Astrocyte (in vitro differentiated cells and primary cell): Measurements from ENCODE around the gene KRT17. TPM values are rescaled to one million over a fixed set of nuclear protein-coding genes. Genes with fewer than 3 reads are reported as not detected.

Experiments
- DNase-seq: peaks from one replicate; pipeline ENCODE4 v3.0.0-alpha.2; 2010; ENCODE audit warnings: low read depth
- FAIRE-seq: peaks from 2 replicates; lab custom pipeline; 2011; peaks lifted over from hg19 to GRCh38; lab: Jason Lieb, UNC
- H2AFZ ChIP-seq: 2 replicates; pipeline ENCODE4 v1.6.0; 2012; ENCODE audit warnings: low read depth, low read length, inconsistent platforms
- H3K27ac ChIP-seq: 2 replicates; pipeline ENCODE4 v1.5.1; 2011; ENCODE audit warnings: low read depth, low read length, inconsistent platforms
- H3K27me3 ChIP-seq: 2 replicates; pipeline ENCODE4 v1.6.0; 2011; ENCODE audit warnings: low read length, inconsistent platforms; ENCODE audit not compliant: insufficient read depth
- H3K36me3 ChIP-seq: 2 replicates; pipeline ENCODE4 v1.5.1; 2011; ENCODE audit warnings: low read length, inconsistent platforms; ENCODE audit not compliant: insufficient read depth
- H3K4me1 ChIP-seq: 2 replicates; pipeline ENCODE4 v1.5.1; 2011; ENCODE audit warnings: low read length, inconsistent platforms; ENCODE audit not compliant: insufficient read depth
- H3K4me2 ChIP-seq: 2 replicates; pipeline ENCODE4 v1.6.0; 2012; ENCODE audit warnings: low read length, inconsistent platforms
- H3K4me3 ChIP-seq: 2 replicates; pipeline ENCODE4 v1.5.1; 2011; ENCODE audit warnings: low read depth, mild to moderate bottlenecking, low read length, inconsistent platforms; ENCODE audit not compliant: insufficient read depth
- H3K79me2 ChIP-seq: 2 replicates; pipeline ENCODE4 v1.6.0; 2012; ENCODE audit warnings: mild to moderate bottlenecking, low read length, inconsistent platforms; ENCODE audit not compliant: insufficient read depth
- H3K9ac ChIP-seq: 2 replicates; pipeline ENCODE4 v1.6.0; 2012; ENCODE audit warnings: mild to moderate bottlenecking, low read length, inconsistent platforms
- H3K9me3 ChIP-seq: 2 replicates; pipeline ENCODE4 v1.5.1; 2012; ENCODE audit warnings: low read depth, mild to moderate bottlenecking, low read length, inconsistent platforms; ENCODE audit not compliant: insufficient read depth
- H4K20me1 ChIP-seq: 2 replicates; pipeline ENCODE4 v1.6.0; 2012; ENCODE audit warnings: low read length, inconsistent platforms; ENCODE audit not compliant: insufficient read depth
- H3K27ac Mint-ChIP-seq: one replicate; pipeline ENCODE4 v1.8.0; 2021; ENCODE audit warnings: mild to moderate bottlenecking, mixed read lengths; ENCODE audit not compliant: unreplicated experiment
- H3K27me3 Mint-ChIP-seq: one replicate; pipeline ENCODE4 v1.8.0; 2021; ENCODE audit warnings: low read depth, mixed read lengths; ENCODE audit not compliant: unreplicated experiment
- H3K36me3 Mint-ChIP-seq: one replicate; pipeline ENCODE4 v1.8.0; 2021; ENCODE audit warnings: low read depth, mixed read lengths; ENCODE audit not compliant: unreplicated experiment
- H3K4me1 Mint-ChIP-seq: one replicate; pipeline ENCODE4 v1.8.0; 2021; ENCODE audit warnings: low read depth, mixed read lengths; ENCODE audit not compliant: unreplicated experiment
- H3K4me3 Mint-ChIP-seq: one replicate; pipeline ENCODE4 v1.8.0; 2021; ENCODE audit warnings: mild to moderate bottlenecking, moderate library complexity, mixed read lengths; ENCODE audit not compliant: unreplicated experiment
- H3K9me3 Mint-ChIP-seq: one replicate; pipeline ENCODE4 v1.8.0; 2021; ENCODE audit warnings: mild to moderate bottlenecking, mixed read lengths; ENCODE audit not compliant: unreplicated experiment
- CTCF ChIP-seq: IDR thresholded peaks from 2 replicates; pipeline ENCODE4 v1.5.1; 2011; ENCODE audit warnings: low read depth, mild to moderate bottlenecking, inconsistent platforms, low read length, moderate library complexity; ENCODE audit not compliant: insufficient read depth
- EZH2 ChIP-seq: IDR thresholded peaks from 2 replicates; pipeline ENCODE4 v1.6.1; 2012; ENCODE audit warnings: mild to moderate bottlenecking, low read length, inconsistent platforms; ENCODE audit not compliant: insufficient read depth
- total RNA-seq: library from RNA; stranded (reverse); gene quantifications from 2 replicates; pipeline ENCODE4 v1.2.1, GENCODE V29; 2021

KRT17 gene
- total RNA-seq, 1 donor from 2014 or later: 21.4 TPM

- Mint-ChIP-seq H3K27me3 (peaks cover 2% of the 10 kb centered on the region), H3K9me3 (no peaks in the 10 kb centered on the region), H3K4me3 (no peak overlapping the region), H3K36me3 (no peaks in the 10 kb centered on the region), H3K4me1 (peaks cover 2% of the 10 kb centered on the region), H3K27ac (no peak overlapping the region)
- DNase-seq: no peak
- no peak for FAIRE-seq
- no peaks in the 10 kb centered on the region for H3K36me3 ChIP-seq
- H3K79me2 ChIP-seq: no peaks in the 10 kb centered on the region
- no peaks in the 10 kb centered on the region for H3K9me3 ChIP-seq
- no peaks in the 10 kb centered on the region for H3K27me3 ChIP-seq
- H3K4me1 ChIP-seq: no peaks in the 10 kb centered on the region
- H3K9ac ChIP-seq: no peak overlapping the region
- no peak overlapping the region for H3K4me3 ChIP-seq
- H4K20me1 ChIP-seq: no peaks in the 10 kb centered on the region
- H2AFZ ChIP-seq: no peak overlapping the region
- H3K27ac ChIP-seq: no peak overlapping the region
- no peak for TF ChIP-seq EZH2
- no peak for TF ChIP-seq CTCF
- H3K4me2 ChIP-seq: no peak overlapping the region
Observed at GRCh38 chr17:41653892-41654677, 29.7 kb upstream of the KRT17 start.

DNA sequence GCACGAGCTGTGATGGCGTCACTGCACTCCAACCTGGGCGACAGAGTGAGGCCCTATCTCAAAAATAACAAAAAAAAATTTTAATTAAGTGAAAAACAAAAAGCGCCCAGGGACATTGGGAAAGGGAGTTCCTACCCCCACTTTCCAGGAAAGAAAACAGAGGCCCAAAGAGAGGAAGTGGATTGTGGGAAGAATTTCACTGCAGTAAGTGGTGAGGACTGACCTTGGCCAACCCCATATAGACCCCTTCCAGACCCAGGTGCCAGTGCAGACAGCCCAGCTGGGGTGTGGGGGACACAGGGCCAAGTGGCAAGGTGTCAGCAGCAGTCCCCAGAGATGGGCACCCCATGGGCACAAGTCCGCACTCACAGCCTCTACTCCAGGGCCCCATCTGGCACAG, 29.0 kb upstream of the KRT17 start:
- TF ChIP-seq EZH2 (no peak), CTCF (no peak)
- no peaks in the 10 kb centered on the region for H3K9me3 Mint-ChIP-seq
- Histone ChIP-seq H2AFZ (no peak overlapping the region), H4K20me1 (no peaks in the 10 kb centered on the region), H3K9ac (no peak overlapping the region), H3K36me3 (no peaks in the 10 kb centered on the region), H3K9me3 (no peaks in the 10 kb centered on the region), H3K27me3 (no peaks in the 10 kb centered on the region), H3K4me3 (no peak overlapping the region), H3K4me2 (no peak overlapping the region), H3K79me2 (no peaks in the 10 kb centered on the region), H3K4me1 (peaks cover 5% of the 10 kb centered on the region), H3K27ac (no peak overlapping the region)
- H3K27me3 Mint-ChIP-seq: peaks cover 2% of the 10 kb centered on the region
- DNase-seq (no peak), FAIRE-seq (no peak)
- no peak overlapping the region for H3K4me3 Mint-ChIP-seq
- no peak overlapping the region for H3K27ac Mint-ChIP-seq
- H3K4me1 Mint-ChIP-seq: peaks cover 4% of the 10 kb centered on the region
- no peaks in the 10 kb centered on the region for H3K36me3 Mint-ChIP-seq

GRCh38 chr17:41652461-41652970, 28.1 kb upstream of the KRT17 start:
- H3K27ac ChIP-seq: no peak overlapping the region
- no peak for TF ChIP-seq EZH2
- TF ChIP-seq CTCF: no peak
- no peaks in the 10 kb centered on the region for H3K36me3 ChIP-seq
- H3K27ac Mint-ChIP-seq: no peak overlapping the region
- H3K4me3 Mint-ChIP-seq: no peak overlapping the region
- DNase-seq: no peak
- H3K27me3 Mint-ChIP-seq: no peaks in the 10 kb centered on the region
- H3K4me2 ChIP-seq: no peak overlapping the region
- H2AFZ ChIP-seq: no peak overlapping the region
- H3K4me1 ChIP-seq: peaks cover 10% of the 10 kb centered on the region
- H3K36me3 Mint-ChIP-seq: no peaks in the 10 kb centered on the region
- no peak for FAIRE-seq
- no peak overlapping the region for H3K9ac ChIP-seq
- no peaks in the 10 kb centered on the region for H3K27me3 ChIP-seq
- H3K9me3 ChIP-seq: no peaks in the 10 kb centered on the region
- peaks cover 5% of the 10 kb centered on the region for H3K4me1 Mint-ChIP-seq
- no peaks in the 10 kb centered on the region for H3K79me2 ChIP-seq
- no peak overlapping the region for H3K4me3 ChIP-seq
- no peaks in the 10 kb centered on the region for H4K20me1 ChIP-seq
- H3K9me3 Mint-ChIP-seq: no peaks in the 10 kb centered on the region
